CD4-positive, alpha-beta T cell treated with Interleukin-1 beta for 1 hour (primary cell): ENCODE measurements around the gene SLC34A1.
"Not testable (repeated sequence)": the region's sequence is repeated elsewhere in the genome, so short reads cannot be mapped to it uniquely, and the experiment has no call there.

Source experiments
- DNase-seq, 2 donors: peaks; one replicate each; pipeline ENCODE4 v3.0.0-alpha.2; 2020 to 2022

The SLC34A1 gene

GRCh38 chr5:177412603-177413233, 28.5 kb downstream of the SLC34A1 start:
- peak in 1 of 2 donors; percentile 72 for DNase-seq

GRCh38 chr5:177414481-177414880, 30.2 kb downstream of the SLC34A1 start:
- no peak for DNase-seq

- not testable (repeated sequence) for DNase-seq
Observed at GRCh38 chr5:177417081-177417480, 32.8 kb downstream of the SLC34A1 start.

GRCh38 chr5:177419046-177419445, 34.8 kb downstream of the SLC34A1 start:
- DNase-seq, result no peak

GRCh38 chr5:177420472-177420871, 36.2 kb downstream of the SLC34A1 start:
- DNase-seq, result not testable (repeated sequence)

GRCh38 chr5:177421062-177421798, 37.0 kb downstream of the SLC34A1 start:
- no peak for DNase-seq

GRCh38 chr5:177423671-177424070, 39.4 kb downstream of the SLC34A1 start:
- no peak for DNase-seq

GRCh38 chr5:177425196-177425800, 41.1 kb downstream of the SLC34A1 start:
- no peak for DNase-seq

- peak; percentile 100 for DNase-seq
Observed at GRCh38 chr5:177425801-177426565, 41.7 kb downstream of the SLC34A1 start.

- DNase-seq, result peak; percentile 77 to 80
Observed at GRCh38 chr5:177426566-177427210, 42.5 kb downstream of the SLC34A1 start, which contains the start of gene GRK6. Gene GRK6 (plus strand): TSS chr5:177426676. CDS start chr5:177426846, 170 bp downstream.

GRCh38 chr5:177427211-177427822, 43.1 kb downstream of the SLC34A1 start:
- no peak for DNase-seq

- peak in 1 of 2 donors; percentile 52 for DNase-seq
Observed at GRCh38 chr5:177427919-177428573, 43.8 kb downstream of the SLC34A1 start.

- no peak for DNase-seq
Observed at GRCh38 chr5:177428574-177429217, 44.5 kb downstream of the SLC34A1 start.

GRCh38 chr5:177429248-177430040, 45.2 kb downstream of the SLC34A1 start:
- DNase-seq, result peak; percentile 87 to 91

GRCh38 chr5:177430140-177430951, 46.1 kb downstream of the SLC34A1 start:
- no peak for DNase-seq

GRCh38 chr5:177430972-177431316, 46.7 kb downstream of the SLC34A1 start:
- no peak for DNase-seq

- DNase-seq, result peak; percentile 83 to 87
Observed at GRCh38 chr5:177431317-177432142, 47.3 kb downstream of the SLC34A1 start.

GRCh38 chr5:177432143-177432838, 48.1 kb downstream of the SLC34A1 start:
- DNase-seq, result no peak
